ENCODE results near the gene ARL8A. TPM values are rescaled to one million over a fixed set of nuclear protein-coding genes. Genes with fewer than 3 reads are reported as not detected.
"Not testable (repeated sequence)": the region's sequence is repeated elsewhere in the genome, so short reads cannot be mapped to it uniquely, and the experiment has no call there.

The ARL8A gene
- total RNA-seq, 4 donors from 2014 or later = 34.9 to 57.5 (median 43.6) TPM

GRCh38 chr1:202170726-202171125 is 26.2 kb upstream of the ARL8A start:
- ATAC-seq = no peak
- H3K4me3 ChIP-seq = no peak overlapping the region
- no peaks in the 10 kb centered on the region for H3K9me3 ChIP-seq
- peaks cover 7% of the 10 kb centered on the region for H3K27me3 ChIP-seq
- H3K27ac ChIP-seq = no peak overlapping the region
- H3K4me1 ChIP-seq = peaks cover 0 to 8% (median 5%) of the 10 kb centered on the region in 3 donors
- WGBS, 2 donors (ENCODE audit: low coverage in 1 of 2) = 83 to 88% methylated on average over 1 to 5 of the region's 6 CpGs
- TF ChIP-seq EP300 (IDR thresholded peaks at IDR 0.05) = no peak
- TF ChIP-seq POLR2AphosphoS5 (IDR thresholded peaks at IDR 0.05) = no peak
- no peak for TF ChIP-seq CTCF (IDR thresholded peaks at IDR 0.05)
- TF ChIP-seq POLR2A (IDR thresholded peaks at IDR 0.05) = no peak
- H3K36me3 ChIP-seq = no peaks in the 10 kb centered on the region

GRCh38 chr1:202168861-202169260 is 24.3 kb upstream of the ARL8A start:
- Histone ChIP-seq H3K27ac (no peak overlapping the region), H3K4me1 (peaks cover 0 to 8% (median 5%) of the 10 kb centered on the region in 3 donors), H3K9me3 (no peaks in the 10 kb centered on the region), H3K36me3 (no peaks in the 10 kb centered on the region), H3K4me3 (no peak overlapping the region), H3K27me3 (peaks cover 7% of the 10 kb centered on the region)
- ATAC-seq = no peak
- TF ChIP-seq EP300 (IDR thresholded peaks at IDR 0.05) (no peak), POLR2A (IDR thresholded peaks at IDR 0.05) (no peak)
- WGBS, 2 donors (ENCODE audit: low coverage in 1 of 2) = 67% methylated on average over 4 of the region's 7 CpGs; no CpG with 5 or more reads in 1 of the 2 donors

GRCh38 chr1:202167708-202168415 is 23.3 kb upstream of the ARL8A start:
- Histone ChIP-seq H3K36me3 (no peaks in the 10 kb centered on the region), H3K27me3 (peaks cover 7% of the 10 kb centered on the region), H3K9me3 (no peaks in the 10 kb centered on the region), H3K27ac (no peak overlapping the region), H3K4me3 (no peak overlapping the region), H3K4me1 (peaks cover 0 to 8% (median 5%) of the 10 kb centered on the region in 3 donors)
- TF ChIP-seq POLR2AphosphoS5 (IDR thresholded peaks at IDR 0.05) (no peak), EP300 (IDR thresholded peaks at IDR 0.05) (no peak), CTCF (IDR thresholded peaks at IDR 0.05) (no peak), POLR2A (IDR thresholded peaks at IDR 0.05) (no peak)
- 38 to 73% methylated on average over 1 to 2 of the region's 18 CpGs for WGBS, 2 donors (ENCODE audit: low coverage in 1 of 2)
- ATAC-seq = peak; percentile 32

- 67 to 71% methylated on average over 11 to 13 of the region's 13 CpGs for WGBS, 2 donors (ENCODE audit: low coverage in 1 of 2)
Observed at GRCh38 chr1:202167054-202167453, 22.5 kb upstream of the ARL8A start.

GRCh38 chr1:202165942-202166843 is 21.7 kb upstream of the ARL8A start:
- peaks cover 7% of the 10 kb centered on the region for H3K27me3 ChIP-seq
- ATAC-seq = no peak
- H3K27ac ChIP-seq = no peak overlapping the region
- WGBS, 2 donors (ENCODE audit: low coverage in 1 of 2) = 90% methylated on average over 2 of the region's 9 CpGs; no CpG with 5 or more reads in 1 of the 2 donors
- no peaks in the 10 kb centered on the region for H3K36me3 ChIP-seq
- H3K4me1 ChIP-seq = peaks cover 0 to 8% (median 5%) of the 10 kb centered on the region in 3 donors
- no peak for TF ChIP-seq POLR2AphosphoS5 (IDR thresholded peaks at IDR 0.05)
- TF ChIP-seq POLR2A (IDR thresholded peaks at IDR 0.05) = no peak
- TF ChIP-seq CTCF (IDR thresholded peaks at IDR 0.05) = no peak
- no peak for TF ChIP-seq EP300 (IDR thresholded peaks at IDR 0.05)
- no peaks in the 10 kb centered on the region for H3K9me3 ChIP-seq
- no peak overlapping the region for H3K4me3 ChIP-seq

More at GRCh38 chr1:202167054-202167453, 22.5 kb upstream of the ARL8A start:
- not testable (repeated sequence) for ATAC-seq, H3K27ac ChIP-seq, H3K36me3 ChIP-seq, H3K27me3 ChIP-seq, H3K9me3 ChIP-seq, H3K4me1 ChIP-seq, H3K4me3 ChIP-seq
